Fibroblast of lung (primary cell): ENCODE measurements around the gene GNA12.

Source experiments
- EZH2 ChIP-seq: IDR thresholded peaks from 2 replicates; pipeline ENCODE4 v1.5.1; 2012; ENCODE audit warnings: low read length, control low read depth, mild to moderate bottlenecking; ENCODE audit errors: missing control alignments
- TF ChIP-seq, protein P1 (sequence below), 2 donors: IDR thresholded peaks in 1 of 2; conservative IDR thresholded peaks in 1 of 2; 1 replicate in 1 of 2; 2 replicates in 1 of 2; pipeline ENCODE4 v1.5.1; 2011 to 2012; ENCODE audit warnings: low read length in 2 of 2, control low read depth in 1 of 2, inconsistent platforms in 1 of 2, low read depth in 1 of 2, mild to moderate bottlenecking in 1 of 2

DNA sequence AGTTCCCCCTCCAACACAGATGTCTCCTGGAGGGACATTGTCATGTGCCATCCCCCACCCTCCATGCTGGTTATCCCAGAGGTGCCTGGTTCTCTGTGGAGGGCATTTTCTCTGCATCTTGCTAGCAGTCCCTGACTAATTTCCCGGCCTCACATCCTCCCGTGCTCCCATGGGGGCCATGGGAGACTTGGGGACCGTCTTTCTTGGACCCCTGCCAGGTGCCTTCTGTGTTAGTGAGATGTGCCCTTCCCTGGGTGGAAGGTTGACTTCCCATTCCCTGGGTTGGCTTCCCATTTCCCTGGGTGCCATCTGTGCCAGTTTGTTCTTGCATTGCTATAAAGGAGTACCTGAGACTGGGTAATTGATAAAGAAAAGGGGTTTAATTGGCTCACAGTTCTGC, 22.5 kb upstream of the GNA12 start:
- TF ChIP-seq, protein P1, sequence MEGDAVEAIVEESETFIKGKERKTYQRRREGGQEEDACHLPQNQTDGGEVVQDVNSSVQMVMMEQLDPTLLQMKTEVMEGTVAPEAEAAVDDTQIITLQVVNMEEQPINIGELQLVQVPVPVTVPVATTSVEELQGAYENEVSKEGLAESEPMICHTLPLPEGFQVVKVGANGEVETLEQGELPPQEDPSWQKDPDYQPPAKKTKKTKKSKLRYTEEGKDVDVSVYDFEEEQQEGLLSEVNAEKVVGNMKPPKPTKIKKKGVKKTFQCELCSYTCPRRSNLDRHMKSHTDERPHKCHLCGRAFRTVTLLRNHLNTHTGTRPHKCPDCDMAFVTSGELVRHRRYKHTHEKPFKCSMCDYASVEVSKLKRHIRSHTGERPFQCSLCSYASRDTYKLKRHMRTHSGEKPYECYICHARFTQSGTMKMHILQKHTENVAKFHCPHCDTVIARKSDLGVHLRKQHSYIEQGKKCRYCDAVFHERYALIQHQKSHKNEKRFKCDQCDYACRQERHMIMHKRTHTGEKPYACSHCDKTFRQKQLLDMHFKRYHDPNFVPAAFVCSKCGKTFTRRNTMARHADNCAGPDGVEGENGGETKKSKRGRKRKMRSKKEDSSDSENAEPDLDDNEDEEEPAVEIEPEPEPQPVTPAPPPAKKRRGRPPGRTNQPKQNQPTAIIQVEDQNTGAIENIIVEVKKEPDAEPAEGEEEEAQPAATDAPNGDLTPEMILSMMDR (conservative IDR thresholded peaks at IDR 0.05 in 1 of 2, IDR thresholded peaks at IDR 0.05 in 1 of 2; ENCODE audit: low read depth in 1 of 2, low read length in 2 of 2) = no peak
- TF ChIP-seq EZH2 = no peak
